VCaP (cell line): Measurements from ENCODE around the gene VASN.
"Not testable (repeated sequence)": the region's sequence is repeated elsewhere in the genome, so short reads cannot be mapped to it uniquely, and the experiment has no call there.

Source experiments
- H3K27ac ChIP-seq: fragments of 450-650 bp; 2 replicates; pipeline ENCODE4 v1.5.1; 2017
- TF ChIP-seq, protein P1 (sequence below): fragments of 450-650 bp; conservative IDR thresholded peaks from 2 replicates; pipeline ENCODE4 v1.5.1; 2017; ENCODE audit warnings: mild to moderate bottlenecking, moderate library complexity

The VASN gene

DNA sequence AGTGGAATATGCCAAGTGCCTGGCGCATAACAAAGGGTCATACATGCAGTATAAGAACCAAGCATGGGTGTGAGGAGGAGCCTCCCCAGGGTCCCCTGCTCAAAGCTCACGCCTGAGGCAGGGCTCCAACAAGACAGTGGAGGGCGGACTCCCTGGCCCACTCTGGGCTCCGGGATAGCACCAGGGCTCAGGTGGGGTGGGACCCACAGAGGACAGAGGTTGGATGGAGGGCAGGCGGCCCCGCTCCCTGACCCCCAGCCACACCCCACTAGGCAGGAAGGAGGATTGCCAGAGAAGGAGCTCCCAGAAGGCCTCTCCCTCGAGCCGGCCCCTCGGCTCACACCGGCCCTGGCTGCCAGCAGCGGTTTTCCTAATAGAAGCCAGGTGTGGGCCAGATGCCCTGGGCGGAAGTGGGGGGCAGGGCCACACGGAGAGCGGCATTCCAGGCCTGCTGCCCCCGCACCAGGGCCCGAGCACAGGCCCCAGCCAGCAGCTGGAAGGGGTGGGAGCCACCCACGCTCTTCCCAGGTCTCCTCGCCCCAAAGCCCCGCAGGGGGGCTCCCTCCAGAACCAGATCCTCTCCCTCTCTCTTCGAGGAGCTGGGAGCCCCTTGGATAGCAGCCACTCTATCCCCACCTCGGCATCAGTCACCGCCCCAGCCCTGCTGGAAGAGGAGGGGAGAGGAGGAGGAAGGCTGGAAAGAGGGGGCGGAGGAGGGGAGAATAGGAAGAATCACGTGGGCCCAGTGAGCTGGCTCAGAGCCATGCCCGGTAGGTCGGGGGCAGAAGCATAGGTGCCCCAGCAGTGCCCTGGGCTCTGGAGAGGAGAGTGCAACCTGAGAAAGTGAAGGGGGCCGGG lies 21.0 kb downstream of the VASN start:
- TF ChIP-seq, protein P1, sequence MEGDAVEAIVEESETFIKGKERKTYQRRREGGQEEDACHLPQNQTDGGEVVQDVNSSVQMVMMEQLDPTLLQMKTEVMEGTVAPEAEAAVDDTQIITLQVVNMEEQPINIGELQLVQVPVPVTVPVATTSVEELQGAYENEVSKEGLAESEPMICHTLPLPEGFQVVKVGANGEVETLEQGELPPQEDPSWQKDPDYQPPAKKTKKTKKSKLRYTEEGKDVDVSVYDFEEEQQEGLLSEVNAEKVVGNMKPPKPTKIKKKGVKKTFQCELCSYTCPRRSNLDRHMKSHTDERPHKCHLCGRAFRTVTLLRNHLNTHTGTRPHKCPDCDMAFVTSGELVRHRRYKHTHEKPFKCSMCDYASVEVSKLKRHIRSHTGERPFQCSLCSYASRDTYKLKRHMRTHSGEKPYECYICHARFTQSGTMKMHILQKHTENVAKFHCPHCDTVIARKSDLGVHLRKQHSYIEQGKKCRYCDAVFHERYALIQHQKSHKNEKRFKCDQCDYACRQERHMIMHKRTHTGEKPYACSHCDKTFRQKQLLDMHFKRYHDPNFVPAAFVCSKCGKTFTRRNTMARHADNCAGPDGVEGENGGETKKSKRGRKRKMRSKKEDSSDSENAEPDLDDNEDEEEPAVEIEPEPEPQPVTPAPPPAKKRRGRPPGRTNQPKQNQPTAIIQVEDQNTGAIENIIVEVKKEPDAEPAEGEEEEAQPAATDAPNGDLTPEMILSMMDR: no peak

DNA sequence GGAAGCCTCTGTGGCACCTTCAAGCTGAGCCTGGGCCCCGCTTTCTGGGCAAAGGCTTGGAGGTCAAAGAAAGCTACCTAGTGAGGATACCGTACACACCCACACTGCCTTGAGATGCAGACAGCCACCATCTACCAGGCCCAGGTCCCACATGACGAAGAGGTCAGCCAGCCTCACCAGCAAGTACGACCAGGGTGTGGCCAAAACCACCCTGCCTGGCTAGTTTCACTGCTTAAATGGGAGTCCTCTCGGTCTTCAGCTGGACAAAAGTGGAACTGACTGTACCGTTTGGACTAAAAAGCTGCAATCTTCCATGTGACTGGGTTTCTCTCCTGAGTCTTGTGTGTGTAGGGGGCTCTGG lies 21.6 kb downstream of the VASN start:
- H3K27ac ChIP-seq: no peak overlapping the region

More for the DNA sequence above, 21.0 kb downstream of the VASN start:
- no peak overlapping the region for H3K27ac ChIP-seq

GRCh38 chr16:4393850-4394249 lies 22.2 kb downstream of the VASN start:
- not testable (repeated sequence) for H3K27ac ChIP-seq

More for the DNA sequence above, 21.6 kb downstream of the VASN start:
- TF ChIP-seq, protein P1: no peak

DNA sequence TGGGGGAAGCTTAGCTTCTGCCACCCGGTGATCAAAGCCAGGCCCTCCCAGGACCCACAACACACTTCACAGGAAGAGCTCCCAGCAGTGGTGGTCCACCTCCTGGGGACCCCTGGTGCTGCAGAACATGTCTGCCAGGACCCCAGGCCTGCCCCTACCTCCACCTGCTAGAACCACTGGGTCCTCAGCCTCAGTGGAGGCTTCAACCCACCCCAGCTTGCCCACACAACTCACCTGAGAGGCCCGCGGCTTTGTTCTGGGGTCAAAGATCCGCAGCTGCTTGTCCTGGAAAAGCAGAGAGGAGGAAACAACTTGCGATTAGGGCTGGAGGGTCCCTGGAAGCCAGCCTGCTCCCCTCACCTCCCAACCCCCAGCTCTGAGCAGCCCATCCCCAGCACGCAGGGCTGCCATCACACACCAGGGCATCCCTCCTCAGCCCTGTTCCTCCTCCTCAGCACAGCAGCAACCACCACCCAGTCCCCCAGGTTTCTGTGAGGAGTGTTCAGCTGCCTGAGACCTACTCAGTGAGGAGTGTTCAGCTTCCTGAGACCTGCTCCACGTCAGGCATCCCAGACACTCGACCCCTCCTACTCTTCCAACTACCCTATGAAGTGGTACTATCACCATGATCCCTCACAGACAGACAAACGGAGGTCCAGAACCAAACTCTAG lies 23.5 kb downstream of the VASN start:
- no peak overlapping the region for H3K27ac ChIP-seq
- TF ChIP-seq, protein P1: no peak

DNA sequence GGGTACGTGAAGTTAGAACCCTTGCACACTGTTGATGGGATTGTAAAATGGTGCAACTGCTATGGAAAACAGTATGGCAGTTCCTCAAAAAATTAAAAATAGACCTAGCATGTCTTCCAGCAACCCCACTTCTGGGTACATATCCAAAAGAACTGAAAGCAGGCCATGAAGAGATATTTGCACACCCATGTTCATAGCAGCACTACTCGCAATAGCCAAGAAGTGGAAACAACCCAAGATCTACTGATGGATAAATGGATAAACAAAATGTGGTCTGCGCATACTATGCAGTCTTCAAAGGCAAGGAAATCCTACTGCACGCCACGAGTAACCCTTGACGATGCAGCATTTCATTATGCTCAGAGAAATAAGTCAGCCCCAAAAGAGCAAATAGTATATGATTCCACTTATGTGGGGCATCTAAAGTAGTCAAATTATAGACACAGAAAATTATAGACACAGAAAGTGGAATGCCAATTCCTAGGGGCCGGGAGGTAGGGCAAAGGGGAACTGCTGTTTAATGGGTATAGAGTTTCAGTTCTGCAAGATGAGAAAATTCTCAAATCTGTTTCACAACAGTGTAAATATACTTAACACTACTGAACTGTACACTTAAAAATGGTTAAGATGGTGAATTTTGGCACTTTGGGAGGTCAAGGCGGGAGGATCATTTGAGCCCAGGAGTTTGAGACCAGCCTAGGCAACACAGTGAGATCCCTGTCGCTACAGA lies 27.5 kb downstream of the VASN start:
- TF ChIP-seq, protein P1: no peak
- H3K27ac ChIP-seq: no peak overlapping the region

DNA sequence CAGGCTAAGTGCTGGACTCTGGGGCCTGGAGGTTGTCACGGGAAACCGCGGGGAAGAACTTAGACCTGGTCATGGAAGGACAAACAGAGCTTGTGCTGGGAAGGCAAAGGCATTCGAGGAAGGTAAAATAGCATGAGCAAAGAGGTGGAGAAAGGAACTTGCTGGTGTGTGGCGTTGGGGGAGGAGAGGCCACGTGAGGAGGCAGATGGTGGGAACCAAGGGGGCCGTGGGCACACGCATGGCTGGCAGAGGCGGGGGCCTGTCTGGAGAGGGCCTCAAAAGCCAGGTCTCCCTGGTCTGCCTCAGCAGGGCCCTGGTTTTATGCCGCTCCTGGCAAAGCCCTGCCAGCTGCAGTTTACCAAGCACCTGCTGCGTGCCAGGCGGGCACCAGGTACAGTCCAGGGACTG lies 29.4 kb downstream of the VASN start:
- no peak overlapping the region for H3K27ac ChIP-seq
- TF ChIP-seq, protein P1: no peak

DNA sequence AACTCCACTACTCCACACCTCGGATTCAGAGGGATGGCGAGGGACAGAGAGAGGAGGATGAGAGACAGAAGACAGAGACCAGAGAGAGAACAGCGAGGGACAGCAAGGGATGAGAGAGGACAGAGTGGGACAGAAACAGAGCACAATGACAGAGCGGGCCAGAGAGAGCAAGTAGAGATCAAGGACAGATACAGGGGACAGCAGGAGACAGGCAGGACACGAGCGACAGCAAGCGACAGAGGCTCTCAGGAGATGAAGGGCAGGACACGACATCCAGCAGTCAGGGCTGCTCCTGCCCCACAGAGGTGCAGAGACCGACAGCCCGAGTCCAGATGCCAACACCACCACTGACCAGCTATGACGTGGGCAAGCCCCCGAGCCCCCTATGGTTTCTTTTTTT lies 29.9 kb downstream of the VASN start:
- TF ChIP-seq, protein P1: no peak
- no peak overlapping the region for H3K27ac ChIP-seq
